ENCODE data around the gene NHLH2. TPM values are rescaled to one million over a fixed set of nuclear protein-coding genes. Genes with fewer than 3 reads are reported as not detected.
A peak's percentile ranks its signal among the peaks of the same experiment; 100 is the strongest.

NHLH2 gene
- total RNA-seq, 2 donors from 2014 or later, result not detected

- 89 to 94% methylated on average over 4 of the region's 4 CpGs for WGBS, 2 donors
- intact Hi-C loops (cut with DNase I), result no loop called here
These were observed 43.4 kb downstream of the NHLH2 start for GRCh38 chr1:115797486-115797885.

GRCh38 chr1:115796897-115797296 lies 44.0 kb downstream of the NHLH2 start:
- TF ChIP-seq POLR2A (IDR thresholded peaks at IDR 0.05), result no peak
- TF ChIP-seq CTCF (IDR thresholded peaks at IDR 0.05), result no peak
- intact Hi-C loops (cut with DNase I), result no loop called here
- no peaks in the 10 kb centered on the region for H3K36me3 ChIP-seq (replicated peaks in 1 of 2; ENCODE audit: insufficient read depth in 1 of 2, low read depth in 2 of 2)
- 66 to 68% methylated on average over 5 of the region's 5 CpGs for WGBS, 2 donors
- H3K4me1 ChIP-seq, result no peaks in the 10 kb centered on the region
- no peaks in the 10 kb centered on the region for H3K27me3 ChIP-seq
- H3K27ac ChIP-seq, result no peak overlapping the region
- ATAC-seq (no peak), DNase-seq (no peak)
- no peak overlapping the region for H3K4me3 ChIP-seq
- no peaks in the 10 kb centered on the region for H3K9me3 ChIP-seq

More at GRCh38 chr1:115797486-115797885, 43.4 kb downstream of the NHLH2 start:
- H3K27me3 ChIP-seq, result no peaks in the 10 kb centered on the region
- no peaks in the 10 kb centered on the region for H3K4me1 ChIP-seq
- H3K4me3 ChIP-seq, result no peak overlapping the region
- no peaks in the 10 kb centered on the region for H3K9me3 ChIP-seq
- DNase-seq, result no peak
- no peak for TF ChIP-seq POLR2A (IDR thresholded peaks at IDR 0.05)
- no peak for TF ChIP-seq CTCF (IDR thresholded peaks at IDR 0.05)
- ATAC-seq, result no peak
- no peaks in the 10 kb centered on the region for H3K36me3 ChIP-seq (replicated peaks in 1 of 2; ENCODE audit: insufficient read depth in 1 of 2, low read depth in 2 of 2)
- no peak overlapping the region for H3K27ac ChIP-seq

- intact Hi-C loops (cut with DNase I), result no loop called here
- no peak for TF ChIP-seq CTCF (IDR thresholded peaks at IDR 0.05)
These were observed 44.9 kb downstream of the NHLH2 start for GRCh38 chr1:115796036-115796435.

GRCh38 chr1:115794976-115795639 lies 45.8 kb downstream of the NHLH2 start:
- H3K4me3 ChIP-seq, result no peak overlapping the region
- intact Hi-C loops (cut with DNase I), result no loop called here
- no peak overlapping the region for H3K27ac ChIP-seq
- H3K36me3 ChIP-seq (replicated peaks in 1 of 2; ENCODE audit: insufficient read depth in 1 of 2, low read depth in 2 of 2), result no peaks in the 10 kb centered on the region
- TF ChIP-seq CTCF (IDR thresholded peaks at IDR 0.05), result no peak
- no peak for TF ChIP-seq POLR2A (IDR thresholded peaks at IDR 0.05)
- H3K9me3 ChIP-seq, result no peaks in the 10 kb centered on the region
- WGBS, 2 donors, result 49 to 61% methylated on average over 4 of the region's 4 CpGs
- DNase-seq (no peak), ATAC-seq (peak; percentile 55)
- H3K27me3 ChIP-seq, result no peaks in the 10 kb centered on the region
- no peaks in the 10 kb centered on the region for H3K4me1 ChIP-seq

More at GRCh38 chr1:115796036-115796435, 44.9 kb downstream of the NHLH2 start:
- no peak for ATAC-seq
- H3K27ac ChIP-seq, result no peak overlapping the region
- H3K4me1 ChIP-seq, result no peaks in the 10 kb centered on the region
- H3K4me3 ChIP-seq, result no peak overlapping the region
- DNase-seq, result no peak
- 78 to 81% methylated on average over 6 of the region's 6 CpGs for WGBS, 2 donors
- H3K9me3 ChIP-seq, result no peaks in the 10 kb centered on the region
- H3K36me3 ChIP-seq (replicated peaks in 1 of 2; ENCODE audit: insufficient read depth in 1 of 2, low read depth in 2 of 2), result no peaks in the 10 kb centered on the region
- H3K27me3 ChIP-seq, result no peaks in the 10 kb centered on the region

- no peak for TF ChIP-seq CTCF (IDR thresholded peaks at IDR 0.05)
- no peak for TF ChIP-seq POLR2A (IDR thresholded peaks at IDR 0.05)
- ATAC-seq, result no peak
- 21 to 25% methylated on average over 9 of the region's 9 CpGs for WGBS, 2 donors
These were observed 47.8 kb downstream of the NHLH2 start for GRCh38 chr1:115793162-115793561.

More at GRCh38 chr1:115793162-115793561, 47.8 kb downstream of the NHLH2 start:
- no peaks in the 10 kb centered on the region for H3K36me3 ChIP-seq (replicated peaks in 1 of 2; ENCODE audit: insufficient read depth in 1 of 2, low read depth in 2 of 2)
- H3K9me3 ChIP-seq, result no peaks in the 10 kb centered on the region
- intact Hi-C loops (cut with DNase I), result no loop called here
- H3K4me1 ChIP-seq, result no peaks in the 10 kb centered on the region
- no peak overlapping the region for H3K4me3 ChIP-seq
- H3K27ac ChIP-seq, result no peak overlapping the region
- H3K27me3 ChIP-seq, result no peaks in the 10 kb centered on the region
- DNase-seq, result no peak

Measured in body of pancreas (tissue), 4 donors.